COLO829 (cell line): ENCODE measurements around the gene CYB561A3.

Experiments
- DNase-seq: peaks from one replicate; pipeline ENCODE4 v3.0.0; 2012; ENCODE audit warnings: low spot score

Gene CYB561A3

DNA sequence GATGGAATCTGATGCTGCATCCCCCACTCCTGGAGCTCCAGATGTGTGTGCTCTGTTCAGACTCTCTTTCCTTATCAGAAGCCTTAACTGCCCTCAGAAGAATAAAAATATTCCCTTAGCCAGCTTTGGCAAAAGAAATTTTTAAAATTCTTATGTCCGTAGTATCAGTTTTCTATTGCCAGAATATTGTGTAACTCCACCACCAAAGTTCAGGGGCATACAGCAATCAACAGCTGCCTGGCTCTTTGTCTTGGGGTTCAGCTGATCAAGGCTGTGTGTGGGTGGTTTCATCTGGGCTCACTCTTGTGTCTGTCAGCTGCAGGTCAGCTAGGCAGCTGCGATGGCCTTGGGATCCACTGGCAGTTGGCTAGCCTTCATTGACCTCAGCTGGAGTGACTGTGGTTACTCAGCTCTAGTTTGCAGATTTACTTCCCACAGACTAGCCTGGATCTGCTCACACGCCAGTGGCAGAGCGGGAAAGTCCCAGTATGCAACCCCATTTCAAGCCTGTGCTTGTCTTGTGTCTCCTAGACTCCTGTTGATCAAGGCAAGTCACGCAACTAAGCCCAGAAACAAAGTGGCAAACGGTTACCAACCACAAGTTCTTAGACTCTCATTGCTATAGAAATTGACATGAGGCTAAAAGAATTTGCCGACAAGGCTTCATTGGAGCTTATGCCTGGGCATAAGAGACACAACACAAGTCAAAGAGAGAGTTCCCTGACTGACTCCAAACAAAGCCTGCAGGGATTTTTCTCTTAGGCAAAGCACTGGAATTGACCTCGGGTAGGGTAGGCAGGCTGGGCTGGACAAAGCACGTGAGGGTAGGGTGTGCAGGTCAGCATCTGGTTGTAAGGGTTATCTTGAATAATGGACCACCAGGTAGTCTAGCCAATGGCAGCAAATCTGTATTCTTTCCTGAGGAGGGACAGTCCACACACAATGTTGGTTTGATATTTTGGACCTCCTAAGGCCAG lies 8.0 kb upstream of the CYB561A3 start:
- DNase-seq, result no peak

DNA sequence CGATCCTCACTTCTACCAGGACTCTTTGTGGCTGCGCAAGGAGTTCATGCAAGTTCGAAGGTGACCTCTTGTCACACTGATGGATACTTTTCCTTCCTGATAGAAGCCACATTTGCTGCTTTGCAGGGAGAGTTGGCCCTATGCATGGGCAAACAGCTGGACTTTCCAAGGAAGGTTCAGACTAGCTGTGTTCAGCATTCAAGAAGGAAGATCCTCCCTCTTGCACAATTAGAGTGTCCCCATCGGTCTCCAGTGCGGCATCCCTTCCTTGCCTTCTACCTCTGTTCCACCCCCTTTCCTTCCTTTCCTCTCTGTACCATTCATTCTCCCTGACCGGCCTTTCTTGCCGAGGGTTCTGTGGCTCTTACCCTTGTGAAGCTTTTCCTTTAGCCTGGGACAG lies 7.0 kb upstream of the CYB561A3 start:
- no peak for DNase-seq

DNA sequence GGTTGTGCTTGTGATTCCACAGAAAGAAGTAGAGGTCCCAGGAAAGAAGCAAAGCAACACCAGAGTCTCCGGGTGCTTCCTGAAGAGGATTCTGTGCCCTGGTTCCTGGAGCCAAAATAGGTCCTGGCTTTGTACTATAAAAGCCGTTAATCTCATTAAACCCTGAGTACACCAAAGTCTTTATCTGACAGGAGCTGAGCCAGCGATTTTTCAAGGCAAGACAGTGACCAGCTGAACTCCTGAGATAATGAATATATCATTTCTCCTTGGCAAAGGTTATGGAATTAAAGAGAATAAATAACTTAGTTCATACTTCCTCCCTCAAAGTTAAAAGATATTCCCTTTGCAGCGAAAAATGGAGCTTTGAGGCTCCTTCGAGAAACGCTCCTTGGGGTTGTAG lies 5.7 kb upstream of the CYB561A3 start:
- no peak for DNase-seq

DNA sequence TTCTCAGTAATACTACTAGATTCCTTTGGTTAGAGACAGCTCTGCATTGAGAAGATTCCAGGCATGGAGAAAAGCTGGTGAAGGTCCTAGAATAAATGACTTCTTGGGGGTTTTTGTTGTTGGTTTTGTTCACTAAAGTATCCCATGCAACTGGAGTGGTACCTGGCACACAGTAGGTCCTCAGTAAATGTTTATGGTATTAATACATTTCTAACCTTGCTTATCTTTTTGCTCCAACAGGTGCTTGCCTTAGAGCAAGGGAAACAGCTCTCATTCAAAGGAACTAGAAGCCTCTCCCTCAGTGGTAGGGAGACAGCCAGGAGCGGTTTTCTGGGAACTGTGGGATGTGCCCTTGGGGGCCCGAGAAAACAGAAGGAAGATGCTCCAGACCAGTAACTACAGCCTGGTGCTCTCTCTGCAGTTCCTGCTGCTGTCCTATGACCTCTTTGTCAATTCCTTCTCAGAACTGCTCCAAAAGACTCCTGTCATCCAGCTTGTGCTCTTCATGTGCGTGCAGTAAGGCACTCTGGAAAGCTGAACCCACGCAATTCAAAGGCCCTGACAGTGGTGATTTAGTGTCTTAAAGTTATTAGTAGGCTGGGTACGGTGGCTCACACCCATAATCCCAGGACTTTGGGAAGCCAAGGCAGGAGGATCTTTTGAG lies 2.5 kb upstream of the CYB561A3 start:
- DNase-seq, result no peak

DNA sequence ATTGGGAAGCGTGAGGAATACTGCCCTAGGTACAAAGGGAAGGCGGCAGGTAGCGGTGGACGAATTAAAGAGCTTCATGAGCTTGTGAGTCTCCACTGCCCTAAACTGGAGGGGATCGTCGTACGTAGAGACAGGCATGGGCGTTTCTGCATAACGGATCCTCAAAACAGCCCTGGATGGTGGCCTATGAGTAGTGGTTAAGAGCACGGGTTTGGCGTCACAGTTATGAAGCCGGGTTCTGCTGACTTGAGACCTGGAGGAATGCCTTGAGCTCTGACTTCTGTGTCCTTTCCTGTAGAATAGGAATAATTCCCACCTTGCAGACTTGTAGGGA lies 827 bp upstream of the CYB561A3 start:
- peak; percentile 48 for DNase-seq

DNA sequence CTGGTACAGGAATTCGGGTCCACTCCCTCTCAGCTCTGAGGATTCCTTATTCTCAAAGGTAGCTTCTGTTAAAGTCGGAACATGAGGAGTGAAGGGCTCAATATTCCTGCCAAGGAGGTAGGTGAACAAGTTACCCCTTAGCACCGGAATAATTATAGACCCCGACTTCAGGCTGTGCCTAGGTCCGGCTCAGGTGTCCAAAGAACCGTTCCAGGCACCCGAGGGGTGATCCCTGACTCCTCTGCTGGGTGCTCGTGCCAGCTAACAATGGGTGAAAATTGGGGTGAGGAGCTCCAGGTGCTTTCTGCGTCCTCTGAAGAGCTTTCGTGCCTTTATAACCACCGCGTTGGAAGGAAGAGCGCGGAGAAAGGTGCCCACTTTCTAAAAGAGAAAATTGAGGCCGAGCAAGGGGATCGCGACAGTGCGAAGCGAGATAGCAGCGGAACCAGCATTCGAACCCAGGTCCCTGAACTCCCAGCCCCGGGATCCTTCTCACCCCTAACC lies 393 bp downstream of the CYB561A3 start:
- no peak for DNase-seq

DNA sequence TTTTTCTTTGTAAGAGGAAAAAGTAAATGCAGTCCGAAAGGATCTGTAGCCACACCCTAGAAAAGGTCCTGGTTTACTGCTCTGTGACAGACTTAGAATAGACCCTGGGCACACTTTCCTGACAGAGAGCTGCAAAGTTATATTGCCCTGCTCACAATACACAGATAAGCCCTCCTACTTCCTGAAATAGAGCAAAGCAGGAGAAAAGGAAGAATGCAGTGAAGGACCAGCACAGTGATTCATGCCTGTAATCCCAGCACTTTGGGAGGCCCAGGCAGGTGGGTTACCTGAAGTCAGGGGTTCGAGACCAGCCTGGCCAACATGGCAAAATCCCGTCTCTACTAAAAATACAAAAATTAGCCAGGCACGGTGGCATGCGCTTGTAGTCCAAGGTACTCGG lies 2.2 kb downstream of the CYB561A3 start:
- no peak for DNase-seq

DNA sequence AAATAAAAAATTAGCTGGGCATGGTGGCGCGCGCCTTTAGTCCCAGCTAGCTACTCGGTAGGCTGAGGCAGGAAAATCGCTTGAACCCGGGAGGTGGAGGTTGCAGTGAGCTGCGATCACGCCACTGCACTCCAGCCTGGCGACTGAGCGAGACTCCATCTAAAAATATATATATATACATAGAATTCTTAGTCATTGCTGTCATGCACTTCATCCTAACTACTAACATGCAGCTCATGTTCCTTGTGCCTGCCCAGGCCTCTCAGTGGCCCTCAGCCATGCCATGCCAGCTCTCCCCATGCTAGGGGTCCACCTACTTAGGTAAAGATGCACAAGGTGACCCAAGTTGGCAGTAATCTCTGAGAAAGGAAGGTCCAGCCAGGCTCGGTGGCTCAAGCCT lies 3.1 kb downstream of the CYB561A3 start:
- DNase-seq, result no peak

DNA sequence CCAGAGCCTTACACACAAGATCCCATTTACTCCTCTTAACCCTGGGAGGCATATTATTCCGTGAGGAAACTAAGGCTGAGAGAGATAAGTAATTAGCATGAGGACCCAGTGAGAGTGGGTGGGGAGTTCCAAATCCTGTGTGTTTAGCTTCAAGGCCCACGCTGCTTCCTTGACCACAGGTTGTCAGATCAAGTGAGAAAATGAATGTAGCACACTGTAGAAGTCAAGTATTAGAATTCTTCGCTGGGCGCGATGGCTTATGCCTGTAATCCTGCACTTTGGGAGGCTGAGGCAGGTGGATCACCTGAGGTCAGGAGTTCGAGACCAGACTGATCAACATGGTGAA lies 3.8 kb downstream of the CYB561A3 start:
- DNase-seq, result no peak

DNA sequence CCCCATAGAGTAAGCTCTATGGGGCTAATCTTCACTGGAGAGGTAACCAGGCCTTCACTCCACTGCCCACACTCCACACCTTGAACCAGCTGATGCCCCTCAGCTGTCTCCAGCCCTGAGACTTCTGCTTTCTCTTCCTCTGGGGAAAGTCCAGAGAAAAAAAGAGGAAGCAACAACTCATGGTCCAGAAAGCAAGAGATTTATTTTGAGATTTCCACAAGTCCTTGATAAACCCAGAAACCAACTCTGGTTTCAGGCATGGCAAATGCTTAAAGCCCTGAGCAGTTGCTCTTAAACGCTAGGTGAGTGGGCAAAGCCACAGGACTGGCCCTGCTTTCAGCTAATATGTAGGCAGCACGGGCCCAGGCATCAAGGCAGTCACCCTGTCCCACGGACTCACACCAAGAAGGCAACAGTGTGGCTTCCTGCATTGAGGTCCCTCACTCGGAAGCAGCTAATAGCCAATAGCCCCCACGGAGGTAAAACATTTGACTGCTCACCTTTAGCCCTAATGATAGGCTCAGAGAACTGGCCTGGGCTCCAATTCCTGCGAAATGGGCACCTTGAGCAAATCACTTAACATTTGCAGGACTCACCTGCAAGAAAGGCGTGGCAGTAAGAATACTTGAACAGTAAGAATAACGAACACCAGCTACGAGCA lies 4.3 kb downstream of the CYB561A3 start:
- DNase-seq, result no peak

DNA sequence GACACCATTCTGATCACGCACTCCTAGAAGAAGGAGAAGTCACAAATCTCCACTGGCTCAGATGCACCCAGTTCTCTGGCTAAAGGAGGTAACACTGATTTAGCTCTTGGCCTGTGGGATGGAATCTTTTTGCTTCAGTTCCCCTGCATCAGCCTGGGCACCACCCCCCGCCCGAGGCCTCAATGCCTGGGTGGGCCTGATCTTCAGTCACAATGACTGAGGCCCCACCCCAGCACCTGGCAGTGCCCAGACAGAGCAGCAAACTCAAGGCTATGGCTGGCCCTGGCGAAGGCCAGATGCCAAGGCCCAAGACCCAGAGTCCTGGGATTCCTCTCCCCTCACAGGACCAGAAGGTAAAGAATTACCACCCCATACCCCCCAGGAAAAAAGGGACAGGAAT lies 5.0 kb downstream of the CYB561A3 start:
- DNase-seq, result no peak

DNA sequence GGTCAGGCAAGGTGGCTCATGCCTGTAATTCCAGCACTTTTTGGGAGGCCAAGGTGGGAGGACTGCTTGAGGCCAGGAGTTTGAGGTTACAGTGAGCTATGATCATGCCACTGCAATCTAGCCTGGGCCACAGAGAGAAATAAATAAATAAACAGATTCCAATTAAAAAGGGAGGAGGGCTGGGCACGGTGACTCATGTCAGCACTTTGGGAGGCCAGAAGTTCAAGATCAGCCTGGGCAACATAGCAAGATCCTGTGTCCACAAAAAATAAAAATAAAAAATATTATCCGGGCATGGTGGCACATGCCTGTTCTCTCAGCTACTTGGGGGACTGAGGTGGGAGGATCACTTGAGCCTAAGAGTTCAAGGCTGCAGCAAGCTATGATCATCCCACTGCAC lies 7.5 kb downstream of the CYB561A3 start:
- no peak for DNase-seq

DNA sequence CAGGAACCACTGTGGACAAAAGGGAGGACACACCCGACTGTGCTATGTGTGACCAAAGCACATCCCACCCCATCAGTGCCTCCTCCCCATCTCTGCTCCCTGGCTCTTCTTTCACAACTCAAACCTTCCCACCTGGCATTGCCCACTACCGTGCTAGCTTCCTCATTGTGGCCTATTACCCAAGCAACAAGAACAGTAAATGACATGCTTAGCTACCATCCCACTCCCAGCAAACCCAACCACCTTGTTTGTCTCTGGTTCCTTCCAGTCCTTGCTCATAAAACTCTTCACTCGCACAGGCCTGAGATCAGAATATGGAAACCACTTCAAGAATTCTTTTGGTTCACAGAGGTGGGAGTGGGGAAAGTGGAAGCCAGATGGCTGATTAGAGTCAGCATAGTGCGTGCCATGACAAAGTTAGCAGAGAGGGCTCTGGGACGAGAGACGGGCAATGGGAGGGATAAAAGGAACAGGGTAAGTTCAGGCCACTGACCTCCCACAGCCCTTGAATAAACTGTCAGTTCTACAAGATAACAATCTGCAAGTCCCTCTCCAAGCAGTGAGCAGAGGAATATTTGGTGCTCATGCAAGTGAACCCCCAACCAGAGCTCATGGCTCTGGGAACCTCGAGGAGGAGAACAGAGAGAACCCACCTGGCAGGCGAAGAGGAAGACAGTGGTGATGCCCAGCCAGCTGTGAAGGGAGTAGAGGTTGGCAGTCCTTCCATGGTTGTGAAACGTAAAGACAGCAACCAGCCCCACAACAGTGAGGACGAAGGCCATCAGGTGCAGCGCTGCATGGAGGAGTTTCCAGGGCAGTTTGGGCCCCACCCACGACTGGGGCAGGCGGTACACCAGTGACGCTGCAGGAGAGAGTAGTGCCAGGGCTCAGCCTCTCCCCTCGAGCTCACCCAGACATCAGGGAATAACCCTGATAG lies 8.3 kb downstream of the CYB561A3 start:
- no peak for DNase-seq

DNA sequence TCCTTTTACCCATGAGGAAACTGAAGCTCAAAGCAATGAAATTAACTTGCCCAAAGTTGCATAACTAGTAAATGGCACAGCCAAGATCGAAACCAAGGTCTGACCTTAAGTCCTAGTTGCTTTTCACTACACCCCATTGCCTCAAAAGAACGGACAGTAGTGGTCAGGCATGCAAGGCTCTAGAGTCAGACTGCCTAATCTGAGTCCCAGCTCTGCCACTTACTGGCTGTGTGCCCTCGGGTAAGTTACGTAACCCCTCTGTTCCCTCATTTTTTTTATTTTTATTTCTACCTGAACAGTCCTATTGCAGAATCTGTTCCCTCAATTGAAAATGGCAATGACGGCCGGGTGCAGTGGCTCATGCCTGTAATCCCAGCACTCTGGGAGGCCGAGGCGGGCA lies 9.6 kb downstream of the CYB561A3 start:
- no peak for DNase-seq

DNA sequence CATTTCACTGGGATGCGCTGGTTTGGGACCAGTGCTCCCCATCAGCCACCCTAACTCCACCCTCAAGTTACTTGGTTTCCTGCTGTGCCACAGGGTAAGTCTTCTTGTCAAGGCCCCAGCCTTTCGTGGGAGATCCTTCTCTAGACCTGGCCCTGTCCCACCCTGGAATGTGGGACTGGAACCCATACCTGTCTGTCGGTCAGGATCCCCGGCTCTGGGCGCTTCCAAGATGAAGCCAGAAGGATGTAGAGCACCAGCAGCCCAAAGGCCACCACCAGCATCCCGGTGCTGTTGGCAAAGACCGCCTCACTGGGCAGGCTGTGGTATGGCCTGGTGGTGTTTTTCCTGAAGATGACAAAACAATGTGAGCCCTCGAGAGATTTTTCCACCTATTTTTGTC lies 10.9 kb downstream of the CYB561A3 start:
- no peak for DNase-seq

DNA sequence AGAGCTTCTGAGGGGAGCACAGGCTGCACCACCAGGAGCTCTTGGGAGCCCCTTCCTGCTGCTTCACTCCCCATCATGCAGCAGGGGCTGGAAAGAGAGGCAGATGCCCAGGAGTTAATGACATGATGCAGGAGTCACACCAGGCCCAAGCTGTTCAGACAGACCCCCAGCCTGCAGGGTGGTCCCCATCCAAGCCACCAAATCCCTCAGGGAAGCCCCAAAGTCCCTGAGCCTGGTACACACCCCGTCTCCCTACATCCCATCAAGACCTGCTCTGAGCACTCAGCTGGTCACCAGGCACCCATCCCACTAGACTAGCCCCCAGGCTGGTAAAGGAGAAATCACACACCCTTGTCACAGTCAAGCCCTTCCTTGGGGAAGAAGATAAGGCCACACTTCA lies 11.3 kb downstream of the CYB561A3 start:
- DNase-seq, result no peak

DNA sequence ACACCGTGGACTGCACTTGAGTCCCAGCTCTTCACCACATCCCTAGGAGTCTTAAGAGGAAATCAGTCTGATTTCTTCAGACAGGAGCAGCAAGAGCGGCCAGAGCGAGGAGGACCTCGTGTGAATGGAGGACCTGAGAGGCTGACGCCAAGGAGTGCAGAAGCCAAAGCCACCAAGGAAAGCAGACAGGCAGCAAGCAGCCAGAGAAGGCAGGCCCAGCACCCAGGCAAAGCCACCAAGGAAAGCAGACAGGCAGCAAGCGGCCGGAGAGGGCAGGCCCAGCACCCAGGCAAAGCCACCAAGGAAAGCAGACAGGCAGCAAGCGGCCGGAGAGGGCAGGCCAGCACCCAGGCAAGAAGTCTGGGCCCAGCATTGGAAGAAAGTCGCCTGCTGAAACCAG lies 11.8 kb downstream of the CYB561A3 start:
- DNase-seq, result no peak

DNA sequence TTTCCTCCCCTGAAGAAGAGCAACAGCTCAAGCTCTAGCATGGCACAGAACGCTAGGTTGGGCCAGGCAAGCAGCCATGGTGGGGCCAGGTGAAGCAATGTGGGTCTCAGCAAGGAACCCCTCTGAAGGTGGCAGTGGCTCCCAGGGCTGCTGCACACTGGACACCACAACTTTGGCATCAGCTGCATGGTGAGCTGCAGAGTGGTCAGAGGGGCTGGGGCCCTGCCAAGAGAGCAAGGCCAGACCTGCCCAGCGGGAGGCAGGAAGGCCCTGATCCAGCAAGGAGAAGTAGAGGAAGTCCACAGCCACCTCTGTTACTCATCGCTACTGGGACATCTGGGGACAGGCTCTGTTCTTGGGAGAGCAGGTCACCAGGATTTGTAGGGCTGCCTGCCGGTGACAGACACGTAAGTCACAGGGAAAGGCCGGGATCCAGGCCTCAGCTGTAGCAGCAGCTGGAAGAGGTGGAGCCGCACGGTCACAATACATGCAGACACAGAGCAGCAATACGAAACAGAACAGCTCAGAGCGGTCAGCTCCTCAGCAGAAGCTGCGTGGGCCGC lies 12.4 kb downstream of the CYB561A3 start:
- no peak for DNase-seq

DNA sequence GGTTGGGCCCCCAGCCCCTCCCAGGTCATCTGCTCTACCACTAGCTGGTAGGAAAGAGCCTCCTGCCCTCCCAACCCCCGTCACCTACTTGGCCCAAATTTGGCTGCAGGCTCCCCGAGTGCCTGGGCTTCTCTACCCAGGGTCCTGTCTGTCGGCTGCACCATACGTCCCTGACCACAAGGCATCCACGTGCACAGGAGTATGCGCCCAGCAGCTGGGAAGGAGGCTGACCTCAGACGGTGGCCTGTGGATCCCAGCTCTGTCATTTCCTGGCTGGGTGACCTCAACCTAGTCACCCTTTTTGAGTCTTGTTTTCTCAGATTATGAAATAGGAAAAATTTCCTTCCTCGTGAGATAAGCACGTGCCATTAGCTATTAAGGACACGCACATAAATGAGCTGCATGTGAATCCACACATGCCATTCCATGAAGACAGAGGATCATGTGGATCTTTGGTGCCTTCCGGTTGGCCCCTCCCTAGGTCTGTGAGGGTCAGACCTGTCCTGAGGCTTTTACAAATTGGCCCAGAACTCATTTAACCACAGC lies 13.7 kb downstream of the CYB561A3 start:
- DNase-seq, result no peak

DNA sequence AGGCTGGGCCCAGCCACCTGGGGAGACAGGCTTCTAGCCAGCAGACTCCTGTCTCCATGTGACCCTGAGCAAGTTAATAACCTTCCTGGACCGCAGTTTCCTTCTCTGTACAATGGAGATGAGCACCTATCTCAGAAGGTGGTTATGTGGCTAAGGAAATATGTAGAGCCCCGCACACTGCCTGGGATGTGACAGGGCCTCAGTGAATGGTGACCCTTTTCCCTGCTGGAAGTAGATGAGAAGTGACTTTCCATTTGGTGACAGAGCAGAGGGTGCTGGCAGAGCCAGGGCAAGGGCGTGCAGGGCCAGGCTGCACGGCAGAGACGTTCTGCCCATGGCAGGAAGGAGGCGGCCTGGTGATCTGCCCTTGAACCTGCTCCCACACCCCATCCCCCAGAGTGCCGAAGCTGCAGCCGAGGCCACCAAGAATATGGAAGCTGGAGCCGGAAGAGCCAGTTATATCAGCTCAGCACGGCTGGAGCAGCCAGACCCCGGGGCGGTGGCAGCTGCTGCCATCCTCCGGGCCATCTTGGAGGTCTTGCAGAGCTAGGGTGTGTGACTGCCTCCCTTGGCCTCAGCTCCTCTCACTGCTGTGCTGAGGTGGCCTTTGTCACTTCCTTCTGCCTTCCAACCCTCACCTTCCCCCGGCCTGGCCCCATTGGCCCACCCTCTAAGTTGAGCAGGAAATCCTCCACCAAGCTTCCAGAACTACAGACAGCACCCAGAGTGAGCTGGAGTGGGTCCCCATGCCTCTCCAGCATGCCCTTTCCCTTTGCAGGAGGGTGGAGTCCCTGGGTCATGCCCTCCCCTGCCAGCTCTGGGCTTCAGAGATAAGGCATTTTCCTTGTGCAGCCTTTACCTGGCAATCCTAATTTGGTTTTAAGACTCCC lies 15.5 kb downstream of the CYB561A3 start:
- DNase-seq, result no peak
